DMS153 treated with DMSO at 0.1 percent for 48 hours (cell line): ENCODE results near the gene SPOP.
"Not testable (repeated sequence)": the region's sequence is repeated elsewhere in the genome, so short reads cannot be mapped to it uniquely, and the experiment has no call there.

Experiments
- DNase-seq: peaks from one replicate; lab custom pipeline; 2025; ENCODE audit not compliant: unreplicated experiment; lab: John Stamatoyannopoulos, UW

SPOP gene

DNA sequence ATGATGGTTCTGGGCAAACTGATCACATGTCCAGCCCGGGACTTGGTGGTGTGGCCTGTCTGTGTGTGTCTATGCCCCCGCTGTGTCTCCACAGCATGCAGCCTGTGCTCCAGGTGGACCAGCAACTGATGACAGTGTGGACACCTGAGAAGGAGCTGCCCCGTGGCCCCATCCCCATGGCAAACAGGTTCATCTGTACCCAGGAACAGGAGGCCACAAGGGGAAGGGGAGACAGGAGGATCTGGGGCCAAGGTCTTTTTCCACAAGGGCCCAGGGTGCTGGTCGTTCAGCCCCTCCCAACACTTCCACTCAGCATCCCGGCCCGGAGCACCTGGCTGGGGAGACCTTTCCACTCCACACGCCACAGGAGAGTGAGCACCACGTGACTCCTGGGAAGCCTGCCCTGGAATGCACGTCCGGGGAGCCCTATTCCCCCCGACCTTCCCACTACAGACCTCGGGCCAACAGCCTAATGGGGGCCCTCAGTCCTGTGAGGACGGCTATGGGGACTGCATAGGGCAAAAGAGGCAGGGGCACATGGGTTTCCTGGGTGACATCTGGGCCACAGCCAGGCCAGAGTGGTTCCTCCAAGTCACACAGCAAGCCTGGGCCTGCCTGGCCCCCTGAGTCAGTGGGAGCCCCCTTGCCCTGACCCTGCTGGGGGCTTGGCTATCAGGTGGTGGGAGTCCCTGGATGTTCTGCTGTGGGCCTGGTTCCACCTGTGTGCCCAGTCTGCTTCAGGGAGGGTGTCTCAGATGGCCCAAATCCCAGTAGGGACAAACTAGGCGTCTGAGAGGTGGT, 123.0 kb downstream of the SPOP start:
- no peak for DNase-seq

GRCh38 chr17:49553676-49554335, 124.1 kb downstream of the SPOP start:
- no peak for DNase-seq

GRCh38 chr17:49552070-49552751, 125.7 kb downstream of the SPOP start:
- no peak for DNase-seq

GRCh38 chr17:49551221-49552069, 126.5 kb downstream of the SPOP start:
- no peak for DNase-seq

GRCh38 chr17:49550764-49551163, 127.1 kb downstream of the SPOP start:
- not testable (repeated sequence) for DNase-seq

DNA sequence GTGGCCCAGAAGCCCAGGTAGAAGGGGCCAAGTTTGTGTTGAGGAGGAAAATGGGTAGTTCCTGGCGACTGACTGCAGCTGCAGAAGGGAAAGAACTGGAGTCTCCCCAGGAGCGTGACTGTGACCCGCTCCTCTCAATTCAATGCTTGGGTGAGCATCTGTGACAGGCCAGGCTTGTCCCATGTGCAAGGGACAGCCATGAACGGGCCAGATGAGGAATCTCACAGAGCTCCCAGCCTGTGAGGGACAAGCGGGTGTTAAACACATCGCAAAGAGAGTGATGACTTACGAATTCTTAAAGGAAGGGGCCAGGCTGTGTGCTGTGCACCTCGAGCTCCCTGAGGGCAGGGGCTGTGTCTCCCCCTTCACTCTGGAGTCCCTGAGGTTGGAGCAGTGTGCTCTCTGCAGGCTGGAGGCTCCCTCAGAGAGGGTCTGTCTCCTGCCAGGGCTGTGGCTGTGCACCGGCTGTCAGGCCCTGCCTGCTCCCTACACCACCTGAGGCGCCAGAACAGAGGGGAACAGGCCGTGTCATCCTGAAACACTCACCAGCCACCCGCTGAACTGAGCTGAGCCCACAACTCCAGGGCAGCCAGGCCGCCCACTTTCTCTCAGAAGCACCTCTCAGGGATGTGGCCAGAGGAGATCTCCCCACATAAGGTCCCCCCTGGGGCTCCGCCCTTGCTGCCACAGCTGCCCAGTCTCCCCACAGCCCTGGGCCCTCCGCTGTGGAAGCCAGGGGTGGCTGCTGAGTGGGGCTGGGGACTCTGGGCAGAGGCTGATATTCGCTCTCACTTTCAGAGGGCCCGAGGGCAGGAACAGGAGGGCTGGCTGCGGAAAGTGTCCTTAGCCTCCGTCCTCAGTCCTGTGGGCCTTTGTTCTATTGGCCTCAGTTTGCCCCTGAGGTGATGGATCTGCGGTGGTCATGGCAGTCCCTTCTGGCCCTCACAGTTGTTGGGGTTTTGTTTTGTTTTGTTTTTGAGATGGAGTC, 127.9 kb downstream of the SPOP start:
- DNase-seq = no peak

GRCh38 chr17:49549311-49549605, 128.6 kb downstream of the SPOP start:
- no peak for DNase-seq
